NCI-H1417 (cell line): ENCODE data around the gene PRADC1.
"Not testable (repeated sequence)": the region's sequence is repeated elsewhere in the genome, so short reads cannot be mapped to it uniquely, and the experiment has no call there.

Experiments used
- DNase-seq, 3 experiments: peaks; one replicate each; lab custom pipeline; 2025; lab: John Stamatoyannopoulos, UW

Gene PRADC1

DNA sequence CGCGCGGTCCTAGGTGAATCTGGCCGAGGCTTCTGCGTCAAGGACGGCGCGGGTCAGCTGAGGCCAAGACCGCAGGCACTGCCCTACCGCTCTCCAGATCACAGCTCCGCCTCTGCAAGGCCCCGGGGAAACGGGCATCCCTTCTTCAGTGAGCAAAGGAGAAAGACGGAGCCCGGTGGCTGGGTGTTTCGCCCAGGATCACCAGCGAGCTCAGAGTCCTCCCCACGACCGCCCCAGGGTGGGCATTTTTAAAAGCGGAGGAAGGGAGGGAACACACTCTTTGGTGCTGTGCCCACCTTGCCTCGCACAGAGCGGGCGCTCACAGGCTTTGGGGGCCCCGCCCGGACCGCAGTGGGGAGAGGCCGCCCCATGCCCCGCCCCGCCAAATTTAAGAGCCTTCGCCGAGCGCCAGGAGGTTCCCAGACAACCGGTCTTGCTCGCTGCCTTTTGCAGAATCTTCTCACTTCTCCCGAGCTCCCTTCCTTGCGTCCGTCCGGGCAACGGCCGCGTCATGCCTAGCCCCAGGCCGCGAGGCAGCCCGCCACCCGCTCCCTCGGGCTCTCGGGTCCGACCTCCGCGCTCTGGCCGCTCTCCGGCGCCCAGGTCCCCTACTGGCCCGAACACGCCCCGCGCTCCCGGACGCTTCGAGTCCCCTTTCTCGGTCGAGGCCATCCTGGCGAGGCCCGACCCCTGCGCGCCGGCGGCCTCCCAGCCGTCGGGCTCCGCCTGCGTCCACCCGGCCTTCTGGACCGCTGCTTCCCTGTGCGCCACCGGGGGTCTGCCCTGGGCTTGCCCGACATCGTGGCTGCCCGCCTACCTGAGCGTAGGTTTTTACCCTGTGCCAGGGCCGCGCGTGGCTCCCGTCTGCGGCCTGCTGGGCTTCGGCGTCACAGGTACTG, 30.6 kb downstream of the PRADC1 start, which contains the start of gene NOTO:
Gene NOTO (plus strand): TSS at position 419 of the 899 bp plus-strand sequence. CDS start 93 bp downstream, at position 512.
- peak in 1 of 3 experiments; percentile 36 for DNase-seq

DNA sequence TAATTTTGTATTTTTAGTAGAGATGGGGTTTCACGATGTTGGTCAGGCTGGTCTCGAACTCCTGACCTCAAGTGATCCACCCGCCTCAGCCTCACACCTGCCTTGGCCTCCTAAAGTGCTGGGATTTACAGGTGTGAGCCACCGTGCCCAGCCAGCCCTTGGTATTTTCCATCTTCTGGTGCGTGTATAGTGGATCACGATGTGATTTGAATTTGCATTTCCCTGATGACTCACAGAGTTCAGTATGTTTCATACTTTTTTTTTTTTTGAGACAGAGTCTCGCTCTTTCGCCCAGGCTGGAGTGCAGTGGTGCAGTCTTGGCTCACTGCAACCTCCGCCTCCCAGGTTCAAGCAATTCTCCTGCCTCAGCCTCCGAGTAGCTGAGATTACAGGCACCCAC, 32.8 kb downstream of the PRADC1 start:
- not testable (repeated sequence) for DNase-seq

DNA sequence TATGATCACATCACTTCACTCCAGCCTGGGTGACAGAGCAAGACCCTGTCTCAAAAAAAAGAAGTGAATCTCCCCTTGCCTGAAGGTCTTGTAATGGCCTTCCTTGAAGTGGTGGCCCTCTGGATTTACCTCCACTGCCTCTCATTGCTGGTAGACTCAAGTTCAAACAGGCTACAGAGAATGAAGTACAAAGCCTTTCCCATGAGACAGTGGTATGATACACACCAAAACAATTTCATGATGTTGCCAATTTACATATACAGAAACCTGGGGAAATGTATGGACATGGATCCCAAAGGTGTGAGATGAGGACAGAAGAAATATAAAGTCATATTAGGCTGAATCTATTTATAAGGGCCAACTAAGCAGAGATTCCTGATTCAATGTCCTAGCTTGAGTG, 35.5 kb downstream of the PRADC1 start:
- DNase-seq = no peak

DNA sequence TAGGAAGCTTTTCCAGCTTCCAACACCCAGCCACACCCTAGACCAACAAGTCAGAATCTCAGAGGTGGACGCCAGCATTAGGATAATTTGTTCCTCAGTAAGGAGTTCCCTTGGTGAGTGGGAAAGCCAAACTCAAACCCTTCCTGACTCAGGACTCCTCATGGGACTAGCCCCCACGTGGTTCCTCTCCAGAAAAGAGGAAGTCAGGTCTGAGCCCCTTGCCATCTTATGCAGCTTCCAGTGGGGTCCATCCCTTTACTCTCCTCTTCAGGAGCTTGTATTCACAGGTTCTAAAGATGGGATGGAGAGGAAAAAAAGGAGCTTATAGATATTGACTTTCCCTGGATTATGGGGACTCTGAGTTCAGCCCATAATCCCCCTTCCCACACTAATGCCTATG, 45.5 kb downstream of the PRADC1 start:
- DNase-seq = no peak

DNA sequence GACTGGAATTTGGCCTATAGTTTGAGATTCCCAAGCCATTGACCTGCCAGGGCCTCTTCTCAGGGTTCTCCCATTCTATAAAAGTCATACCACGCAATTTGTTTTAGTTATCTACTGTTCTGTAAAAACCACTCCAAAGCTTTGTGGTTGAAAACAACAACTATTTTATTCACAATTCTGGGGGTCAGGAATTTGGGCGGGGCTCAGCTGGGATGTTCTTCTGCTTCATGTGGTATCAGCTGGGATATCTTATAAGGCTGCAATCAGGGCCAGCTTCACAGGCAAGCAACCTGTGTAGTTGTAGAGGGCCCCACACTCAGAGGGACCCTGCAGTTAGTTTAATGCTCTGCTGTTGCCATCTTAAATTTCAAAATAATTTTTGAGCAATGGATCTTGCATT, 47.1 kb downstream of the PRADC1 start:
- DNase-seq = no peak
